K562 (cell line): Measurements from ENCODE around the gene SLC9C2. TPM values are rescaled to one million over a fixed set of nuclear protein-coding genes. Genes with fewer than 3 reads are reported as not detected.

Experiments used
- ARID3A ChIP-seq: IDR thresholded peaks from 2 replicates; pipeline ENCODE4 v1.6.1; 2012; ENCODE audit warnings: low read depth, low read length, improper control_type of control experiment, borderline replicate concordance
- ERF ChIP-seq: fragments of 450-650 bp; formaldehyde crosslinking; IDR thresholded peaks from 2 replicates; pipeline ENCODE4 v1.4.0; 2020; ENCODE audit warnings: mild to moderate bottlenecking, mixed read lengths
- ESRRA ChIP-seq: fragments of 450-650 bp; IDR thresholded peaks from 2 replicates; pipeline ENCODE4 v1.6.1; 2014; ENCODE audit warnings: low read depth, mild to moderate bottlenecking, moderate library complexity, borderline replicate concordance
- FOXK1 ChIP-seq: sonication (generic); formaldehyde crosslinking; IDR thresholded peaks from 2 replicates; pipeline ENCODE4 v1.8.0; 2022; ENCODE audit warnings: missing genetic modification reagents, mild to moderate bottlenecking, borderline replicate concordance
- HDGF ChIP-seq: fragments of 450-650 bp; IDR thresholded peaks from 2 replicates; pipeline ENCODE4 v1.6.1; 2016
- L3MBTL2 ChIP-seq: fragments of 450-650 bp; IDR thresholded peaks from 2 replicates; pipeline ENCODE4 v1.6.1; 2016; ENCODE audit warnings: mild to moderate bottlenecking, moderate library complexity
- NFYB ChIP-seq: IDR thresholded peaks from 2 replicates; pipeline ENCODE4 v1.6.1; 2011; ENCODE audit warnings: mild to moderate bottlenecking, moderate library complexity; ENCODE audit not compliant: insufficient read length; ENCODE audit errors: extremely low read depth
- NKRF ChIP-seq: fragments of 450-650 bp; IDR thresholded peaks from 2 replicates; pipeline ENCODE4 v1.6.1; 2016; ENCODE audit warnings: borderline replicate concordance
- PCBP1 ChIP-seq: fragments of 200-400 bp; formaldehyde crosslinking; IDR thresholded peaks from 2 replicates; pipeline ENCODE4 v1.6.1; 2018; ENCODE audit warnings: mild to moderate bottlenecking, low read depth, low read length; ENCODE audit not compliant: poor library complexity, severe bottlenecking
- PHF8 ChIP-seq: fragments of 200-600 bp; sonication (generic); IDR thresholded peaks from 2 replicates; pipeline ENCODE4 v1.6.1; 2012; ENCODE audit warnings: mixed run types, mild to moderate bottlenecking, inconsistent platforms, low read length, moderate library complexity, borderline replicate concordance
- POLR2A ChIP-seq: fragments of 450-650 bp; conservative IDR thresholded peaks from 2 replicates; pipeline ENCODE4 v1.6.1; 2016
- RFX7 ChIP-seq: fragments of 250-450 bp; sonication (Bioruptor Pico); IDR thresholded peaks from 2 replicates; pipeline ENCODE4 v1.5.1; 2021; ENCODE audit warnings: mild to moderate bottlenecking
- SRSF9 ChIP-seq: fragments of 200-400 bp; formaldehyde crosslinking; IDR thresholded peaks from 2 replicates; pipeline ENCODE4 v1.6.1; 2017; ENCODE audit warnings: low read depth, low read length, borderline replicate concordance
- TEAD1 ChIP-seq, 2 experiments: fragments of 450-650 bp in 1 of 2; sonication (generic) in 1 of 2; formaldehyde crosslinking; IDR thresholded peaks; 2 replicates each; pipeline versions ENCODE4 v1.4.0 to v1.8.0; 2020 to 2022; ENCODE audit warnings: mild to moderate bottlenecking in 2 of 2, missing genetic modification reagents in 1 of 2
- TEAD2 ChIP-seq: fragments of 450-650 bp; IDR thresholded peaks from 2 replicates; pipeline ENCODE4 v1.6.1; 2016; ENCODE audit warnings: missing genetic modification characterization, control low read depth, missing compliant biosample characterization
- TRIM24 ChIP-seq, 2 experiments: fragments of 450-650 bp; IDR thresholded peaks; 2 replicates each; pipeline ENCODE4 v1.6.1; 2016
- ZFP30 ChIP-seq: fragments of 250-450 bp; sonication (Bioruptor Pico); IDR thresholded peaks from 2 replicates; pipeline ENCODE4 v1.8.0; 2022; ENCODE audit warnings: moderate library complexity, mild to moderate bottlenecking, inconsistent platforms, borderline replicate concordance
- ZNF280B ChIP-seq: fragments of 250-450 bp; sonication (Bioruptor Pico); IDR thresholded peaks from 2 replicates; pipeline ENCODE4 v1.5.1; 2021; ENCODE audit warnings: mild to moderate bottlenecking
- ZSCAN29 ChIP-seq: fragments of 450-650 bp; IDR thresholded peaks from 2 replicates; pipeline ENCODE4 v1.6.1; 2017
- polyA plus RNA-seq, 8 experiments: library from polyadenylated mRNA; depleted of rRNA in 4 of 8; stranded (reverse) in 5 of 8; unstranded in 3 of 8; fragments of >200 nt; fragmentation: Nextera tagmentation in 2 of 8; fragmentation: Illumina TruSeq in 1 of 8; extraction: Ambion mirVana in 2 of 8; extraction: Trizol in 1 of 8; gene quantifications; 2 replicates each; pipeline versions ENCODE4 v1.2.1 to v1.2.3, GENCODE V29; 2011 to 2014; ENCODE audit warnings: inconsistent platforms in 1 of 8, missing spikeins in 1 of 8
- total RNA-seq, 7 experiments: library from RNA; depleted of rRNA in 6 of 7; stranded (reverse); fragments of >200 nt in 6 of 7; fragmentation: Illumina TruSeq in 2 of 7; extraction: Trizol in 2 of 7; gene quantifications; 2 replicates each; pipeline versions ENCODE4 v1.2.1 to v1.2.3, GENCODE V29; 2011 to 2021; ENCODE audit warnings: low replicate concordance in 1 of 7
- TF ChIP-seq, protein P1 (sequence below): fragments of 200-800 bp; sonication (Bioruptor generic); IDR thresholded peaks from 2 replicates; pipeline ENCODE4 v1.6.1; 2017; ENCODE audit warnings: missing genetic modification characterization, missing compliant biosample characterization
- TF ChIP-seq, protein P2 (sequence below): fragments of 250-450 bp; sonication (Bioruptor Pico); IDR thresholded peaks from 2 replicates; pipeline ENCODE4 v1.5.0; 2020; ENCODE audit warnings: mild to moderate bottlenecking, borderline replicate concordance

The SLC9C2 gene
- total and polyA plus RNA-seq, 9 of the 15 experiments (the other 6 are each of a cell fraction or from before 2014, with no cell fraction given): 0.11 to 0.22 (median 0.15) TPM; not detected in 5

DNA sequence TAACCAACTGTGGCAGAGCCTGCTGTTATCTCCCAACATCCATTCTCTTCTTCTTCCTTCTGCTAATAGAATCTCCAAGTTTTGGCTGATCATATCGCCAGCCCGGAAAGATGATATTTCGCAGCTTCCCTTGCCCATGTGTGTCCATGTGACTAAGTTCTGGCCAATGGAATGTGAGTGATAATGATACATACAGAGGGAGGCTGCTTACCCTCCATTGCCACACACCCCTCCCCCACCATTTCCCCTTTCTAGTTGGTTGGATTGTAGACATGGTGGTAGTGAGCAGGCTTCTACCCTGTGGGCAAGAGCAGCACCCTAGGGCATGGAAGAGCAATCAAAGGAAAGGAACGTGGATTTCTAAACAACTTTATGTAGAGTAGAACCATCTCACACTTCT lies 48.8 kb downstream of the SLC9C2 start (continued):
- TF ChIP-seq ZNF280B (CRISPR knock-in tag) (no peak), SRSF9 (no peak), NKRF (no peak), NFYB (peak; percentile 74), ARID3A (no peak), PHF8 (no peak), POLR2A (no peak), TEAD2 (tag) (no peak), ERF (CRISPR knock-in tag) (0 out of 2 replicates have a peak, but pooled peaks have one; percentile 51), ZSCAN29 (no peak), ESRRA (peak; percentile 10; the same call in 1 of the 2 replicates), FOXK1 (CRISPR knock-in tag) (no peak), RFX7 (CRISPR knock-in tag) (no peak), ZFP30 (CRISPR knock-in tag) (no peak), TEAD1 (CRISPR knock-in tag; IDR thresholded peaks at IDR 0.05) (0 out of 4 replicates have a peak, but pooled peaks of 1 of the 2 experiments have one; percentile 20), L3MBTL2 (peak; percentile 56), TRIM24 (IDR thresholded peaks at IDR 0.05) (peak; percentile 16 to 32; a peak in 1 of 4 replicates), HDGF (no peak), PCBP1 (no peak)
- TF ChIP-seq, protein P1, sequence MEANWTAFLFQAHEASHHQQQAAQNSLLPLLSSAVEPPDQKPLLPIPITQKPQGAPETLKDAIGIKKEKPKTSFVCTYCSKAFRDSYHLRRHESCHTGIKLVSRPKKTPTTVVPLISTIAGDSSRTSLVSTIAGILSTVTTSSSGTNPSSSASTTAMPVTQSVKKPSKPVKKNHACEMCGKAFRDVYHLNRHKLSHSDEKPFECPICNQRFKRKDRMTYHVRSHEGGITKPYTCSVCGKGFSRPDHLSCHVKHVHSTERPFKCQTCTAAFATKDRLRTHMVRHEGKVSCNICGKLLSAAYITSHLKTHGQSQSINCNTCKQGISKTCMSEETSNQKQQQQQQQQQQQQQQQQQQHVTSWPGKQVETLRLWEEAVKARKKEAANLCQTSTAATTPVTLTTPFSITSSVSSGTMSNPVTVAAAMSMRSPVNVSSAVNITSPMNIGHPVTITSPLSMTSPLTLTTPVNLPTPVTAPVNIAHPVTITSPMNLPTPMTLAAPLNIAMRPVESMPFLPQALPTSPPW (CRISPR knock-in tag): peak; percentile 48; the same call in 1 of the 2 replicates
- TF ChIP-seq, protein P2, sequence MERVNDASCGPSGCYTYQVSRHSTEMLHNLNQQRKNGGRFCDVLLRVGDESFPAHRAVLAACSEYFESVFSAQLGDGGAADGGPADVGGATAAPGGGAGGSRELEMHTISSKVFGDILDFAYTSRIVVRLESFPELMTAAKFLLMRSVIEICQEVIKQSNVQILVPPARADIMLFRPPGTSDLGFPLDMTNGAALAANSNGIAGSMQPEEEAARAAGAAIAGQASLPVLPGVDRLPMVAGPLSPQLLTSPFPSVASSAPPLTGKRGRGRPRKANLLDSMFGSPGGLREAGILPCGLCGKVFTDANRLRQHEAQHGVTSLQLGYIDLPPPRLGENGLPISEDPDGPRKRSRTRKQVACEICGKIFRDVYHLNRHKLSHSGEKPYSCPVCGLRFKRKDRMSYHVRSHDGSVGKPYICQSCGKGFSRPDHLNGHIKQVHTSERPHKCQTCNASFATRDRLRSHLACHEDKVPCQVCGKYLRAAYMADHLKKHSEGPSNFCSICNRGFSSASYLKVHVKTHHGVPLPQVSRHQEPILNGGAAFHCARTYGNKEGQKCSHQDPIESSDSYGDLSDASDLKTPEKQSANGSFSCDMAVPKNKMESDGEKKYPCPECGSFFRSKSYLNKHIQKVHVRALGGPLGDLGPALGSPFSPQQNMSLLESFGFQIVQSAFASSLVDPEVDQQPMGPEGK: peak; percentile 51; the same call in 1 of the 2 replicates
